Measurements from ENCODE around the gene PRR11.
A peak's percentile ranks its signal among the peaks of the same experiment; 100 is the strongest.
"Not testable (repeated sequence)": the region's sequence is repeated elsewhere in the genome, so short reads cannot be mapped to it uniquely, and the experiment has no call there.

Gene PRR11

GRCh38 chr17:59219370-59219769, 63.8 kb downstream of the PRR11 start:
- no peak for DNase-seq (ENCODE audit: low spot score)

DNA sequence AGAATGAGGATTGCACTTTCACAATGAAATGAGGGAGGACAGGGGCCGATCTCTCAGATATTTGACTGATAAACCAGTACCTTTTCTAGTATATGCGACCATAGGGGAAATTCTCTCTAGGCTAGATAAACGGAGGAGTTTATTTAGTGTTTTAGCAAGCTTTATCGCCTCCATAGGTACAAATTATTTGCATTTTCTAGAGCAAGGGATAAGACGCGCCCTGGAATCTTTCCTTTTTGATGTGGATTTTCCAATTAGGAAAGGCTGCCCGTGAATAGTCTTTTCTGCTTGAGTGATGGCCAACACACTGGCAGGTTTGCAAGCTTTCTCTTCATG, 64.4 kb downstream of the PRR11 start:
- no peak for DNase-seq (ENCODE audit: low spot score)

GRCh38 chr17:59220328-59221158, 65.0 kb downstream of the PRR11 start, which contains the start of gene GDPD1:
TSS of gene GDPD1 (plus strand) at chr17:59220511. CDS start at chr17:59220610, 99 bp downstream.
- DNase-seq (ENCODE audit: low spot score) = peak; percentile 97

GRCh38 chr17:59221159-59221847, 65.8 kb downstream of the PRR11 start:
- DNase-seq (ENCODE audit: low spot score) = no peak

GRCh38 chr17:59223813-59224212, 68.3 kb downstream of the PRR11 start:
- DNase-seq (ENCODE audit: low spot score) = no peak

GRCh38 chr17:59228588-59228987, 73.0 kb downstream of the PRR11 start:
- DNase-seq (ENCODE audit: low spot score) = not testable (repeated sequence)

DNA sequence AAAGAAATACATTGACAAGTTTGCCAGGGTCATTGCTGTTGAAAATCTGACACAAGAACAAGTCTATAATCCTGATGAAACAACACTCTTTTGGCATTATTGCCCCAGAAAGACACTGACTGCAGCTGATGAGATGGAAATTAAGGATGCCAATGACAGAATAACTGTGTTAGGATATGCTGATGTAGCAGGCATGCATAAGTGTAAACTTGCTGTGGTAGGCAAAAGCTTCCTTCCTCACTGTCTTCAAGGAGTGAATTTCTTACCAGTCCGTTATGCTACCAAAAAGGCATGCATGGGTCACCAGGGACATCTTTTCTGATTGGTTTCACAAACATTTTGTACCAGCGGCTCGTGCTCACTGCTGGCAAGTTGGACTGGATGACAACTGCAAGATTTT, 75.2 kb downstream of the PRR11 start:
- no peak for DNase-seq (ENCODE audit: low spot score)

GRCh38 chr17:59234631-59235030, 79.1 kb downstream of the PRR11 start:
- DNase-seq (ENCODE audit: low spot score) = no peak

- DNase-seq (ENCODE audit: low spot score) = no peak
These were observed 83.4 kb downstream of the PRR11 start for GRCh38 chr17:59238906-59239305.

DNA sequence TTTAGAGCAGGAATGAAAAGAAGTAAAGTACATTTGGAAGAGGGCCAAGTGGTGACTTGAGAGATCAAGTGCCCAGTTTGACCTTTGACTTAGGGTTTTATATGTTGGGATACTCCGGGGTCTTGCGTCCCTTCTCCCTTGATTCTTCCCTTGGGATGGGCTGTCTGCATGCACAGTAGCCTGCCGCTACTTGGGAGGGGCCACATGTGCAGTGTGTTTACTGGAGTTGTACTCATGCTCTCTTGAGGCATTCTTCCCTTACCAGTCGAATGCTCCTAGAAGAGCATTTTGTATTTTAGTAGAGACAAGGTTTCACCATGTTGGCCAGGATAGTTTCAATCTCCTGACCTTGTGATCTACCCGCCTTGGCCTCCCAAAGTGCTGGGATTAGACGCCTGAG, 88.5 kb downstream of the PRR11 start:
- no peak for DNase-seq (ENCODE audit: low spot score)

Small RNAs within 50 kb of the gene (small RNA-seq; reads per million reads assigned to genes)
- gene MIR301A (52.3 to 1,090 reads per million in 2 experiments), gene MIR454 (13.8 to 227 reads per million in 2 experiments), gene RNU2-58P (0.10 to 1.5 reads per million in 2 experiments)

Data from SK-N-DZ (cell line).